NOMO-1 (cell line): ENCODE measurements around the gene TYMS.

Experiments used
- DNase-seq, 2 experiments: peaks; one replicate each; lab custom pipeline; 2025; ENCODE audit not compliant: unreplicated experiment in 2 of 2; lab: John Stamatoyannopoulos, UW

The TYMS gene

DNA sequence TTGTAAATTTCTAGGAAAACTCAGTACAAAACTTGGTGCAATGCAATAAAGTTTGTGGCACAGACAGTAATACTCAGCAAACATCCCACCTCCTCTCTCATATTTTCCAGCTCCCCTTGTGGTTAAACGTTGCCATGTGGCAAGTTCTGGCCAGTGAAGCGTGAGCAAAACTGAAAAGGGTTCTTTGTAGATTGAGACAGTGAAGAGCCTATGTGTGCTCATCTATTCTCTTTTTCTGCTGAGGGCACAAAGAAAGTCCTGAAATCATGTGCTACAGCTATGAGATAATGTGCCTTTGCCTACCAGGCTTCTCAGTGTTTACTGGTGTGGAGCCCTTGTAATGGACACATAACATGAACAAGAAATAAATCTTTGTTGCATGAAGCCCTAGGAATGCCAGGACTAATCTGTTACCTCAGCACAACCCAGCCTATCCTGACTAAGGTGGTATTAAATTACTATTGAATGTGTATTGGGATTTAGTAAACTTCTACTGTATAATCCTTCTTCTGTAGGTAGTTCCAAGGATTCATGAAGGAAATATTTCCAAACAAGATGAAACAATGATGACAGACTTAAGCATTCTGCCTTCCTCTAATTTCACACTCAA lies 13.0 kb upstream of the TYMS start:
- DNase-seq, result no peak

DNA sequence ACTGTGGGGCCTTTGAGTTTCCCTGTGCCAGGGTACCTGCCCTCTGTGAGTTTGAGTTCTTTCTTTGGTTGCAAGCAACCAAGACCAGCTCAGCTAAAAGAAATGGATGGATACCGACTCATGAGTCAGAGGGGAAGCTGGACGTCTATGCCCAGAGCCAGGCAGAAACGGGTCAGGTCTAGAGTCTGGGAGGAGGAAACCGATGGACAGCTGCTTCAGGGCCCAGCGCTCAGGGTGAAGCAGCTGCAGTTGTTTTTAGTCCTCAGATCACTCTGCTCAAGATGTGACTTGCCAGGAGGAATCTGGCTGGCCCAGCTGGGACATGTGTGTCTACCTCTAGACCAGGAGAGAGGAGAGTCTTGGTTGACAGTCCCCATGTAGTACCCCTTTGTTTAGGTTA lies 10.1 kb upstream of the TYMS start:
- DNase-seq, result no peak

DNA sequence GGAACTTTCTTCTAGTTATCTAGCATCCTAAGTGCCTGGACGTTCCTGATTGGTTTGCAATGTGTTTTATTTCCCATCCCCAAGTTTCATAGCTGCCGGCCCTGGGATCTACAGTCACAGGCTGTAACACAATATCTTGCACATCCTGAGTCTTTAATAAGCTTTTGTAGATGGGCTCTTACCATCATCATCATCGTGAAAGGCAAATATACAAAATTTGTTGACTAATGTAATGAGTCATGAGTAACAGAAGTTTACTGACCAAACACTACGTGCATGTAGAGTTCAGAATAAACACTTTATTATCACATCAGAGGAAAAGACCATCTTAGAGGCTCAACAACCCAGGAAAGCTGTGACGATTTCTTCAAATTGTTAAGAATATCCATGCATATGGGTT lies 8.1 kb upstream of the TYMS start:
- DNase-seq, result no peak

DNA sequence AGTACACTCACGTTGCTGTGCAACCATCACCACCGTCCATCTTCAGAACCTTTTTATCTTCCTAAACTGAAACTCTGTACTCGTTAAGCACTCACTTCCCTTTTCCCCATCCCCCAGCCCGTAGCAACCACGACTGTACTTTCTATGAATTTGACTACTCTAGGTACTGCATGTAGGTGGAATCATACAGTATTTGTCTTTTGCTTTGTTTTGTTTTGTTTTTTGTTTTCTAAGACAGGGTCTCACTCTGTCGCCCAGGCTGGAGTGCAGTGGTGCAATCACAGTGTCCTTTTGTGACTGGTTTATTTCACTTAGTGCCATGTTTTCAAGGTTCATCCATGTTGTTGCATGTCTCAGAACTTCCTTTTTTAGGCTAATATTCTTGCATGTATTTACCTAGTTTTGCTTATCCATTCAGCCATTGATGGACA lies 7.0 kb upstream of the TYMS start:
- peak; percentile 78 to 83 for DNase-seq

- no peak for DNase-seq
Measured at GRCh38 chr18:652131-652530, 5.3 kb upstream of the TYMS start.

- no peak for DNase-seq
Measured at GRCh38 chr18:653512-653911, 3.9 kb upstream of the TYMS start.

DNA sequence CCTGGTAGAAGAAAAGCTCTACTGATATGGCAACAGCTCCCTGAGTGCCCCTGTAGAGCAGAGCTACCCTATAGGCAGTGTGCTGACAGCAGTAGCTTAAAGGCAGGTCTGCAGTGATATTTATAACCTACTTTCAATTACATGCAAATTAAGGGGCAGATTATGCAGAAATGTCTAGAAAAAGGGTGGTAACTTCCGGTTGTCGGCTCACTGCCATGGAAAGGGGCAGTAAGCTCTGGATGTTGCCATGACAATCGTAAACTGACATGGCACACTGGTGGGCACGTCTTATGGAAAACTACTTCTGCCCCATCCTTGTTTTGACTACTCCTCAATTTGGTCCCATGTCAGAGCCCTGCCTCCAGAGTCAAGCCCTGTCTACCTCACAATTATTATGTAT lies 2.9 kb upstream of the TYMS start:
- no peak for DNase-seq

GRCh38 chr18:655445-655844 lies 2.0 kb upstream of the TYMS start:
- DNase-seq, result no peak

- peak; percentile 81 to 87 for DNase-seq
Measured at GRCh38 chr18:658001-658946, 821 bp downstream of the TYMS start.

DNA sequence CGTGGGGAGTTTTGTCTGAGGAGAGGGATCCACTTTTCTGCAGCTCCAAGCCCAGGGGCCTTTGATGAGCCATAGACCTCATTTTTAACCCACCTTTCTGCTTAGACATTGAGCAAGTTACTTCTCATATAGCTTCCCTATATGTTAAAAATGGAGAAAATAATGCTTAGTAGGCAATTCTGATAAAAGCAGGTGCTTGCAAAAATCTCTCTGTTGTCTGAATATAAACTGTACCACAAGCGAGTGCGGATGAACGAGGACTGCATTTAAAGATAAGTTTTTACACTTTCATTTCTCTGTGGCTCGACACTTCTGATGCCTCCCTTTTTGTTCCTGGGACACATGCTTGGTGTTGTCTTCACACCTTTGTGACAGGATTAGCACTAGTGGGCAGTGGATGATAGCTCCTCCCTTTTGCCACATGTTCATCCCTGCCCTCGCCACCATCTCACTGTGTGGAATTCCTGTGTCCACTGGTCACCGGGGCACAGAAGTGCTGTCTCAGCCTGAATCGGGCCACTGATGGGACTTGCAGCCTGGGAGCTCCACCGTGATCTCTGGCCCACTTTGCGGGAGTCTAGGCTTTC lies 1.6 kb downstream of the TYMS start:
- DNase-seq, result no peak

DNA sequence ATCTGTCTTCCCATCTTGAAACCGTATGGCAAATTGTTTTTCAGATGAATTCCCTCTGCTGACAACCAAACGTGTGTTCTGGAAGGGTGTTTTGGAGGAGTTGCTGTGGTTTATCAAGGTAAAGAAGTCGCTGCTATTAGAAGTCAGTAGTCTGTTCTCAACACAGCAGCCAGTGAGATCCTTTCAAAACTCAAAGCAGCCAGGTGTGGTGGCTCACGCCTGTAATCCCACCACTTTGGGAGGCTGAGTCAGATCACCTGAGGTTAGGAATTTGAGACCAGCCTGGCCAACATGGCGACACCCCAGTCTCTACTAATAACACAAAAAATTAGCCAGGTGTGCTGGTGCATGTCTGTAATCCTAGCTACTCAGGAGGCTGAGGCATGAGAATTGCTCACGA lies 2.1 kb downstream of the TYMS start:
- DNase-seq, result no peak

DNA sequence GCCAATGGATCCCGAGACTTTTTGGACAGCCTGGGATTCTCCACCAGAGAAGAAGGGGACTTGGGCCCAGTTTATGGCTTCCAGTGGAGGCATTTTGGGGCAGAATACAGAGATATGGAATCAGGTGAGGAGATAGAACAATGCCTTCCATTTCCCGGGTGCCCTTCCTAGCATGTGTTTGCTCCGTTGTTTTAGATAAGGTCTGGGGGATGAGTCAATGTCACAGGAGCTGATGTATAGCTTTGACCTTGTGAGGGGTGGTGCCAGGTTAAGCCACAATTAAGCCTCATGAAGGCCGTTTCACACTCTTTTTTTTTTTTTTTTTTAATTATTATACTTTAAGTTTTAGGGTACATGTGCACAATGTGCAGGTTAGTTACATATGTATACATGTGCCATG lies 4.7 kb downstream of the TYMS start:
- no peak for DNase-seq

GRCh38 chr18:666177-666576 lies 8.7 kb downstream of the TYMS start:
- DNase-seq, result no peak

GRCh38 chr18:666628-667027 lies 9.2 kb downstream of the TYMS start:
- DNase-seq, result no peak

DNA sequence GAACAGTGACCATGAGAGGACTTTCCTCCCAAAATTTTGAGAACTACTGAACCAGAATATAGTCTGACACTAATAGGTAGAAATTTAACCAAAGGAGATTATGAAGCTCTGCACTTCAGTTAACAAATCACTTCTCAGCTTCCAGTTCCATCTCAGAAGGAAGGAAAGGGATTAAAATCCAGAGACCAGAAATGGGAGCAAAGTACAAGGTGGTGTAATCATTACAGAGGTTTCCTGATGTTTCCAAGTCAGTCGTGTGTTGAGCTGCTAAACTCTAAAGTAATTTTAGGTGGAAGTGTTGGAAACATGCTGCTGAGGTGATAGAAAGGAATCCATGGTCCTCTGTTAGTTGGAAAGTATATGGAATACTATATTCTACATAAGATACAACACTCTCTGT lies 10.8 kb downstream of the TYMS start:
- DNase-seq, result no peak

- no peak for DNase-seq
Measured at GRCh38 chr18:669077-669476, 11.6 kb downstream of the TYMS start.

- no peak for DNase-seq
Measured at GRCh38 chr18:670522-670921, 13.1 kb downstream of the TYMS start.

DNA sequence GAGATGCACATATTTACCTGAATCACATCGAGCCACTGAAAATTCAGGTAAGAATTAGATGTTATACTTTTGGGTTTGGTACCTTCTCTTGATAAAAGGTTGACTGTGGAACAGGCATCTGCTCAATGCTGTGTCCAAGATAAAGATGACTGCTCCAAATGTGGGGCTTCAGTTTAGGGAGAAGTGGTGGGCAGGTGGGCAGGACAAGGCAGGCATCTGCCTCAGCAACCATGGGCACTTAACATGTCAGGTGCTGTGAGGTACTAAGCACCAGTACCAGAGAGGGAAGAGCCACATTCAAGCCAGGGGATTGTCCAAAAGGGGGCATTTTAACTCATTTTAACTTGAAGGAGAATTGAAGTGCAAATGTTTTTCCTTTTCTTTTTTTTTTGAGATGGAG lies 14.0 kb downstream of the TYMS start:
- DNase-seq, result no peak

- no peak for DNase-seq
Measured at GRCh38 chr18:673317-673716, 15.9 kb downstream of the TYMS start.

DNA sequence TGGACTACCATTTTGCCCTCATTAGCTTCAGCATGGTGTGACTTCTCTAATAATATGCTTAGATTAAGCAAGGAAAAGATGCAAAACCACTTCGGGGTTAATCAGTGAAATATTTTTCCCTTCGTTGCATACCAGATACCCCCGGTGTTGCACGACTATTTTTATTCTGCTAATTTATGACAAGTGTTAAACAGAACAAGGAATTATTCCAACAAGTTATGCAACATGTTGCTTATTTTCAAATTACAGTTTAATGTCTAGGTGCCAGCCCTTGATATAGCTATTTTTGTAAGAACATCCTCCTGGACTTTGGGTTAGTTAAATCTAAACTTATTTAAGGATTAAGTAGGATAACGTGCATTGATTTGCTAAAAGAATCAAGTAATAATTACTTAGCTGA lies 16.3 kb downstream of the TYMS start:
- DNase-seq, result no peak

- no peak for DNase-seq
Measured at GRCh38 chr18:675307-675706, 17.9 kb downstream of the TYMS start.

DNA sequence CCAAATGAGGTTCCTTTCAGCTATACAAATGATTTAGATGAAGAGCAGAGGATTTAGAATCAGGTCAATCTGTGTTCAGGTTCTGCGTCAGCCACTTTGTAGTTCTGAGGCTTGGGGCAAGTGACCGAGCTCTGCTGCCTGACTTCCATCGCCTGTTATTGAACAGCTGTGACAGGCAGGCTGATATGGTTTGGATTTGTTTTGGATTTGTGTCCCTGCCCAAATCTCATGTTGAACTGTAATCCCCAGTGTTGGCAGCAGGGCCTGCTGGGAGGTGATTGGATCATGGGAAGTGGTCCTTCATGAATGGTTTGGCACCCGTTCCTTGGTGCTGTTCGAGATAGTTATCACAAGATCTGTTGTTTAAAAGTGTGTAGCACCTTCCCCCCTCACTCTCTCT lies 18.6 kb downstream of the TYMS start:
- DNase-seq, result no peak
